HG03558 (cell line): ENCODE data around the gene GFOD2.

ENCODE experiments used
- ATAC-seq: cut with Tn5 transposase; IDR thresholded peaks from one replicate; pipeline ENCODE4 v1.9.1; 2021; ENCODE audit warnings: moderate number of reproducible peaks; ENCODE audit not compliant: unreplicated experiment; ENCODE audit errors: extremely low read depth

GFOD2 gene

DNA sequence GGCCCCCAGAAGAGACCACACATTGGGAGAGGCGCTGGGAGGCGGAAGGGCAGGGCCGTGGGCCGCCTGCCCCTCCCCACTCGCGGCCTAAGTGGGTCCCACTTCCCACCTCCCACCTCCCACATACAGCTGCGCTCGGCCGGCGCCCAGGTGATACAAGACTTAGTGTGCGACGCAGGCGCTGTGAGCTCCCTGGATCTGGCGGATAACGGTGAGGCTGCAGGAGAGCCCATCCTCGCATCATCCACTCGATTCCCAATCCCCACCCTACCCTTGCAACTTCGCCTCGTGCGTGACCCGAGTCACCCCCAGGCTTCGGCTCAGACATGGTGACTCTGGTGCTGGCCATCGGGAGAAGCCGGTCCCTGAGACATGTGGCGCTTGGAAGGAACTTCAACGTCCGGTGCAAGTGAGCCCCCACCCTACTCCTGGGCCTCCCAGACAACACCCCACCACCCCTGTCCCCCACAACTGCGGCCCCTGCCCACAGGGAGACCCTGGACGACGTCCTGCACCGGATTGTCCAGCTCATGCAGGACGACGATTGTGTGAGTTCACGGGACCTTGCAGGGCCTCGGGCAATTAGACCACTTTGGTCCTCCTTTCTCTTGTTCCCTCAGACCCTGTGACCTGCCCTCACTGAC lies 70.2 kb downstream of the GFOD2 start:
- ATAC-seq: no peak

DNA sequence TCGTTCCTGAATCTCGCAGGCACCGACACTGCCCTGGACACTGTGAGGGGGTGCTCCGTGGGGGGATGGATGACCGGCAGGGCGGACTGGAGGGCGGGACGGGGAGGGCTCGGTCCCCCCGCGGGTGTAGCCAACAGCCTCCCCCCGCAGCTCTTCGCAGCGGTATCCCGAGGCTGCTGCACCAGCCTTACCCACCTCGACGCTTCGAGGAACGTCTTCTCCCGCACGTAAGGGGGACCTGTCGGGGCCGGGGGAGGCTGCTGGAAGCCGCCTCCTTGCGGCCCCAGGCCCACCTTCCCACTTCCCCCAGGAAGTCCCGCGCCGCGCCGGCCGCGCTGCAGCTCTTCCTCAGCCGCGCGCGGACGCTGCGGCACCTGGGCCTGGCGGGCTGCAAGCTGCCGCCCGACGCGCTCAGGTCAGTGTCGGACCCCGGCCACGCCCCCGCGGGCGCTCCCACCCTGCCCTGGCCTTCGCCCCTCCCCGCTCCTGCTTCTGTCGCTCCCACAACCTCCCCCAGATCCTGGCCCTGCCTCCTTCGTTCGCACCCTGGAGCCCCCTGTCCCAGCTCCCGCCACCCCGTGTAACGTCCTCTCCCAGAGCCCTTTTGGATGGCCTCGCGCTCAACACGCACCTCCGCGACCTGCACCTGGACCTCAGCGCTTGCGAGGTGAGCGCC lies 70.9 kb downstream of the GFOD2 start:
- no peak for ATAC-seq

DNA sequence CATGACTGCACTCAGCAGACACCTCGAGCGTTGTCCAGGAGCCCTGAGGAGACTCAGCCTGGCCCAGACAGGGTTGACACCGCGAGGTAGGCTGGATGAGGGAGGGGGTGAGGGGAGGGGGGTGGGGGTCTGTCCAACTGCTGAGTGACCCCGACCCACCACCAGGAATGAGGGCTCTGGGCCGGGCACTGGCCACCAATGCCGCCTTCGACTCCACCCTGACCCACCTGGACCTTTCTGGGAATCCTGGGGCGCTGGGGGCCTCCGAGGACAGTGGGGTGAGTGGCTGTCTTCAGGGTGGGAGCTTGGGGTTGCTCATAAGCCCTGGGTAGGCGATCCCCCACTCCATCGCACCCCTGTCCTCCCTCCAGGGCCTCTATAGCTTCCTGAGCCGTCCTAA lies 71.4 kb downstream of the GFOD2 start:
- ATAC-seq: no peak

DNA sequence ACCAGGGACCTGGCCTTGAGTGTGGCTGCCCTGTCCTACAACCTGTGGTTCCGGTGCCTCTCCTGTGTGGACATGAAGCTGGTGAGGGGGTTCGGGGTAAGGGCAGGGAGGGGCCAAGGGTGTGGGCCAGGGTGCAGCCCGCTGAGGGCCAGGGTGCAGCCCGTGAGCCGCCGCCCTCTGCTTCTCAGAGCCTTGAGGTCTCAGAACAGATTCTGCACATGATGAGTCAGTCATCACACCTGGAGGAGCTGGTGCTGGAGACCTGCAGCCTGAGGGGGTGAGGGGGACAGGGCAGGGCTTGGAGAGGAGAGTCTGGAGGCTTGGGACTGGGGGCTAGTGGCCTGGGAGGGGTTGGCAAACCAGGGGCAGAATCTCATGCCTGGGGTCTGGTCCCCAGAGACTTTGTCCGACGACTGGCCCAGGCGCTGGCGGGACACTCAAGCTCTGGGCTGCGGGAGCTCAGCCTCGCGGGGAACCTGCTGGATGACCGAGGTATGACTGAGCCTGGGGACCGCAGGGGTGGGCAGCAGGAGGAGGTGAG lies 71.9 kb downstream of the GFOD2 start:
- ATAC-seq: no peak

DNA sequence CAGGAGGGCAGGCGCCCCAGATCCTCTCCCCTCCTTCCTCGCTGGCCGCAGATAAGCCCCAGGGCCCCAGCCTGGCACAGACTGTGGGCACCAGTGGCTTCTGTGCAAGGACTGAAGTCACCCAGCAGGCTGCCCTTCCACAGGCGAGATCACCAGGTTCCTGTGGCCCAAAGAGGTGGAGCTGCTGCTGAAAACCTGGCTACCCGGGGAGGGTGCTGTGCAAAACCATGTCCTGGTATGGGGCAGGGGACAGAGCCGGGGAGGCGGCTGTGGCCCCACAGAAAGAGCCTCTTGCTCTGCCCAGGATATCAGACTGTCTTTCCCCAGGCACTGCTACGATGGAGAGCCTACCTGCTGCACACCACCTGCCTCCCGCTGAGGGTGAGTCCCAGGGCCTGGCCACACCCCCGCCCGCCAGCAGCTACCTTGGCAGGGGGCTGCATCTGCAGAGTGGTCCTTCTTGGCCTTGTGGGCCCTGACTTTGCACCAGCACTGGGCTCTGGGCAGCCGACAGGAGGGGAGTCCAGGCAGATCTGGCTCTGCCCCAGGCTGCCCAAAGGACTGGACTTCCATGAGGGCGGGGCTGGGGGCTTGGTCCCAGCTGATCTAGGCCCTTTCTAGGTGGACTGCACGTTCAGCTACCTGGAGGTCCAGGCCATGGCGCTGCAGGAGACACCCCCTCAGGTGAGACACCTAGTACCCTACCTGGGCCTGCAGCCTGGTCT lies 73.6 kb downstream of the GFOD2 start:
- ATAC-seq: no peak

DNA sequence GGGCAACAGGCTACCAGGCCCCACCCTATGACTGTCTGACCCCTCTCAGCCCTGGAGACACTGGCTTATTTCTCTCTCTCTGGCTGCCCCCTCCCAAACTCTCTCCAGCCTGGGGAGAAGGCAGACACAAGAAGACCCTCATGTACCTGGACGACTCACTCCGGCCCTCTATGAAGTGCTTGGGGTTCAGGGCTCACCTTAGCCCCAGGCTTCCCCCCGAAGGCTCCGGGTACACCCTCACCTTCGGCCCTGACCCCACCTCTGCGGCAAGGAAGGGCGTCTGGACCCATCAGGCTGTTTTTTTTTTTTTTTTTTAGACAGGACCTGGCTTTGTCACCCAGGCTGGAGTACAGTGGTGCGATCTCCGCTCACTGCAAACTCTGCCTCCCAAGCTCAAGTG lies 75.1 kb downstream of the GFOD2 start:
- ATAC-seq: no peak

DNA sequence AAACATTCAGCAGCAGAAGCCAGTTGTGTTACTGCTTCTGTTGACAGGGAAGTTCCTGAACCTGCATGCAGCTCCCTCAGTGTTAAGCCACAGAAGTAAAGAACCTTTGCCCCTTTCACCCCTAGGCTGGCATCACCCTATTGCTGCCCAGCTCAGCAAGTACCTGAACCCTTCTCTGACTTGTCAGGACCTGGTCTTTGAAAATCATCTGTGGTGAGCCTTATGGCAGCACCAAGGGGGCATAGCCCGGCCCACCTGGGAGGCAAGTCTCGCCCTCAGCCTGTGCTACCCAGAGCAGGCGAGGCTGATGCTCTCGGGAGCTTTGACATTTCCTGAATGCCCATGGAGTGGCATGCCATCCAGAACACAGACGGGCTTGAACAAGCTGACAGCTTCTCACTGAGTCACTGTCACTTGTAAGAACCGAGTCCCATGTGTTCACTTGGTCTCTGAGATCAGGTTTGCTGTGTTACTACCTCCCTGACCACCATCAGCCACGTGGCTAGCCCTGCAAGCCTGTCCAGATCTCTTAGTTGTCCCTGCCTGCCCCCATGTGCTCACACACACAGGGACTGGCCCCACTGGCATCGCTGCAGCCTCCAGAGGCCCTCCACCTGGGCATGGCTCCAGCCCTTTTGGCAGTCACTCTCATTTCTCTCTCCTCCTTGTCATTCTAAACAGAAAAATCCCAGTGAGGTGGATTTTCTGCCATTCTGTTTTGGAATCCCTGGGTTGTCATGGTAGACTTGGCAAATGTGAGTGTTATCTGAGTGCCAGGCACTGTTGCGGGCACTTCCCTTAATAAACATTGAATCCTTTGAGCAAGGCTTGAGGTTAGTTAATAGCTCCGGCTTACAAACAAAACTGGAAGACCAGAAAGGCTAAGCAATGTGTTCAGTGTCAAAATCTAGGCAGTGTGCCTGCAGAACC lies 77.1 kb downstream of the GFOD2 start:
- no peak for ATAC-seq

DNA sequence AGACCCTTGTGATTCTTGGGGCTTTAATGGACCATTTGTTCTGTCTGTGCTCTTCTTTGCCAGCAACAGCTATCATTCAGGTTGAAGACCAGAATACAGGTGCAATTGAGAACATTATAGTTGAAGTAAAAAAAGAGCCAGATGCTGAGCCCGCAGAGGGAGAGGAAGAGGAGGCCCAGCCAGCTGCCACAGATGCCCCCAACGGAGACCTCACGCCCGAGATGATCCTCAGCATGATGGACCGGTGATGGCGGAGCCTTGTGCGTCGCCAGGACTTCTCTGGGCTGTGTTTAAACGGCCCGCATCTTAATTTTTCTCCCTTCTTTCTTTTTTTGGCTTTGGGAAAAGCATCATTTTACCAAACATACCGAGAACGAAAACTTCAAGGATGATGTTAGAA lies 81.5 kb downstream of the GFOD2 start:
- no peak for ATAC-seq

DNA sequence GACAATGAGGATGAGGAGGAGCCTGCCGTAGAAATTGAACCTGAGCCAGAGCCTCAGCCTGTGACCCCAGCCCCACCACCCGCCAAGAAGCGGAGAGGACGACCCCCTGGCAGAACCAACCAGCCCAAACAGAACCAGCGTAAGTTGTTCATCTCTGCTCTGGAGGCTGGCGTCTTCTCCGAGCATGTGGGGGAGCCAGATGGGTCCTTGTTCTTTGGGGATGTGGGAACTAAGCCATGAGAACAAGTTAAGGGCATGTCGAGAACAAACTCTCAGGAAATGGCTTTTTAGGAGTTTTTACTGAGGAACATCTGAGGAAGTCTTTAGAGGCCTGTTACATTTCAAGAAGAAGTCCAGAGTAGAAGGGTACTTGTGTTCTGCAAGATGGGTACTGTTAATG lies 82.4 kb downstream of the GFOD2 start:
- no peak for ATAC-seq

DNA sequence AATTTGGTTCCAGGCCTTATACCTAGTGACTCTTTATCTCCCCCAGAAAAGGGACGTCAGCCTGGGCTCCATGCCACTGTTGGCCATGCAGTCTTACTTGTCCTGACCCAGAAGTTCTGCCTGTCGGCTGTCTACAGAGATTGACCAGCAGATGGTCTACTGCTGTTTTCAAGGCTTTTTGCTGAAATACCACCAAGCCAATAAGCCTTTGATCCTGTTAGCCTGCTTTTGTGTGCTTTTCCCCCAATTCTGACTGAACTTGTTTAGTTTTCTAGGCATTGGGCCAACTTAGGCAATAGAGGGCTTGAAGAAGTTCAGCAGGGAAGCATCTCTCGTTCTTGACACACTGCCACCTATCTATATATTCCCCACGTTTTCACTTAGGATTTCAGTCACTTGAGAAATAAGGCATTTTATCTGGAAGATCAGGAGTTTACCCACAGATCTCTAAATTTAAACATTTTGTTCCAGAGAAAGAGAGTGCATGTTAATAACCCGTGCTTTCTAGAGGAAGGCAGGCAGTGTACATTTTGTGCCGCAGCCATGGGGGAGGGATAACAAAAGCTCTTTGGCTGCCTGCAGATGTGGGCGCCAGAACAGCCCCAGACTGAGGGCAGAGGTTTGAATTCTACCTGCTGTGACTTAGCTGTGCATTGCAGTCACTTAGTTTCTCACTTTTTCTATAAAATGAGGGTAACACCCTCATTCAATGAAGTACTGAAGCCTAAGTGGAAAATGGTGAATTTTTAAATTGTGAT lies 86.5 kb downstream of the GFOD2 start:
- no peak for ATAC-seq

DNA sequence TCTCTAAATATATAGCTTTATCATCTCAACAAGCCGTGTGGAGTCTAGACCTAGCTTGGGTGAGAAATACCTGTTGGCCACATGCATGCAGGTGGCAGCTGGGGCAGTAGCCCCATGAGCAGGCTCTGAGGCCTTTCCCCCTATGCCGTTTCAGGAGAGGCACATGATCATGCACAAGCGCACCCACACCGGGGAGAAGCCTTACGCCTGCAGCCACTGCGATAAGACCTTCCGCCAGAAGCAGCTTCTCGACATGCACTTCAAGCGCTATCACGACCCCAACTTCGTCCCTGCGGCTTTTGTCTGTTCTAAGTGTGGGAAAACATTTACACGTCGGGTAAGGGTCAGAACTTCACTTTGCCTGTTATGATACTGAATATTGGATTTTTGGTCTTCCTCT lies 90.9 kb downstream of the GFOD2 start:
- ATAC-seq: no peak
